ENCODE data around the gene STK16.

Gene STK16

DNA sequence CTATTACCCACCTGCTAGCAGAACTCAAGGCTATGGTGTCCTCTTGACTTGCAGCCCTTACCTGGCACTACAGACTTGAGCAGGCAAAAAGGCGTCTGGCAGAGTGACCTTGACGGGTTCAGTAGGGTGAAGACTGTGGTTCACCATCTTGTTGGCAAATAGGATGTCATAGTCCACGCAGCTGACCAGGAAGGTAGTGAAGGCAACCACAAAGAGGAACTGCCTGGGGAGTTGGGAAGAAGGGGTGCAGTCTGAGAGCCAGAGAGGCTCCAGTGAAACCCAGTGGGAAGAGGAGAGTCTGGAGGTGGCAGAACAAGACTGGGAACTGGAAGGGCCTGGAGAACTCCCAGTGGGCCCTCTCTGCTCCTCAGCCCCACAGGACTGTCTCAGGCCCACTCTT is 19.9 kb upstream of the STK16 start:
- H3K36me3 ChIP-seq (ENCODE audit: control insufficient read depth, insufficient read depth, low read length), result peaks cover 58% of the 10 kb centered on the region
- no peak overlapping the region for H3K27ac ChIP-seq (ENCODE audit: low read depth, low read length)
- H3K9me3 ChIP-seq (ENCODE audit: control insufficient read depth, insufficient read depth, low read length), result no peaks in the 10 kb centered on the region
- H3K4me3 ChIP-seq (ENCODE audit: low read depth, low read length), result no peak overlapping the region
- no peaks in the 10 kb centered on the region for H3K27me3 ChIP-seq (ENCODE audit: control insufficient read depth, insufficient read depth, low read length)
- H3K4me1 ChIP-seq (ENCODE audit: control insufficient read depth, insufficient read depth, low read length), result peaks cover 5% of the 10 kb centered on the region; the same call in 1 of the 2 replicates
- H3K9ac ChIP-seq (ENCODE audit: low read depth, low read length), result no peak overlapping the region

DNA sequence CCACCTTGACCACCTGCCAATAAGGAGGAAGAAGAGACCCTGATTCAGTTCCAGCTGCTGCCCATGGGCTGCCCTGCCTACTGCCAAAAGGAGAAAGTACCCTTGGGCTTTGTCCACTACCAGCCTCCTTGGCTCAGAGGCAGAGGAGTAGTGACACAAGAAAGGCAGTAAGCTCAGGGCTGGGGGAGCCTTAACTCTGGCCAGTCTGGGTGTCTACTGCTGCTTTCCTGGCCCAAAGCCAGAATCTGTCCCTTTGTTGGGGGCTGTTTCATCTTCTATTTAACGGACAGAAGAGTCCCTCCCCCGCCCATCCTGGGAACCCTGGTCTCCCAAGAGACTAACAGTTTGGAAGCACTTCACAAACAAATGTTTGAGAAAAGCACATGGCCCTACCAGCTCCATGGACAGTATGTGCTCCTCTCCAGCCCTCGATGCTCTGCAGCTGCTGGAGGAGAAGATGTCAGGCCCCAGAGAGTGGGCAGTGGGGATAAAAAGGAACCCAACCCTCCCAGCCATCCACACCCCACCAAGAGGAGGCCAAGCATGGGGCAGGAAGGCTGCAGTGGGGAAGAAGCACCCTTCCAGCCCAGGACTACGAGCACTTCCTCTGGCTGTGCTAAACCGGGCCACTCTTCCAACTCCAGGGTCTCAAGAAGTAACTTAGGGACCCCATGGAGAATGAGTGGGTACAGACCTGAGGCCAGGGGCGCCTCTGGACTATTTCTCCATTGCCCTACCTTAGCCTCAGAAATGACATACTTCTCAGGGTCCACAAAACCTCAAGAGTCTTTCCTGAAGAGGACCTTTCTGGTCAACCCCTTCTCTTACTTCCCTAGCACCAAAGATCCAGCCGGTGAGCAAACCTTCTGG is 17.0 kb upstream of the STK16 start:
- H3K9me3 ChIP-seq (ENCODE audit: control insufficient read depth, insufficient read depth, low read length), result no peaks in the 10 kb centered on the region
- H3K27ac ChIP-seq (ENCODE audit: low read depth, low read length), result no peak overlapping the region
- H3K36me3 ChIP-seq (ENCODE audit: control insufficient read depth, insufficient read depth, low read length), result peaks cover 51% of the 10 kb centered on the region
- H3K4me3 ChIP-seq (ENCODE audit: low read depth, low read length), result peak overlapping the region; percentile 86
- no peaks in the 10 kb centered on the region for H3K27me3 ChIP-seq (ENCODE audit: control insufficient read depth, insufficient read depth, low read length)
- no peak overlapping the region; the same call in 1 of the 2 replicates for H3K9ac ChIP-seq (ENCODE audit: low read depth, low read length)
- H3K4me1 ChIP-seq (ENCODE audit: control insufficient read depth, insufficient read depth, low read length), result peaks cover 5% of the 10 kb centered on the region; the same call in 1 of the 2 replicates

DNA sequence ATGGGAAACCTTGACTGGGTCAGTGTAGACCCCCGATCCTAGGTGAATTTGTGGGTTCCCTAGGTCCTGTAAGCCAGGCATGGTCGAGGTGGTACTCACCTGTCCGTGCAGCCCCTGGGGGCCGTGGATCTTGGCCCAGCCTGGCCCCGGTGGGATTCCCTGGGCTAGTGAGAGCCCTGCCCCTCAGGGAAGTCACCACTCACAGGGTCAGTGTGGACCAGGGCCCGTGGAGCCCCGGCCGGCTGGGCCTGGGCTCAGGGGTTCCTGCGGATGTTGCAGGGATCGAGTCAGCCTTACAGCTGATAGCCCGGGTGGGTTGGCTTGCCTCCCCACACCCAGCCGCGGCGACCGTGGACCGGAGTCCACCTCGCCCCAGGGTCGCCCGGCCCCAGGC is 16.4 kb upstream of the STK16 start:
- peak overlapping the region; percentile 88 for H3K27ac ChIP-seq (ENCODE audit: low read depth, low read length)
- H3K4me1 ChIP-seq (ENCODE audit: control insufficient read depth, insufficient read depth, low read length), result peaks cover 5% of the 10 kb centered on the region; the same call in 1 of the 2 replicates
- no peaks in the 10 kb centered on the region for H3K27me3 ChIP-seq (ENCODE audit: control insufficient read depth, insufficient read depth, low read length)
- peak overlapping the region; percentile 55 for H3K9ac ChIP-seq (ENCODE audit: low read depth, low read length)
- H3K36me3 ChIP-seq (ENCODE audit: control insufficient read depth, insufficient read depth, low read length), result peaks cover 51% of the 10 kb centered on the region
- no peaks in the 10 kb centered on the region for H3K9me3 ChIP-seq (ENCODE audit: control insufficient read depth, insufficient read depth, low read length)
- peak overlapping the region; percentile 86 for H3K4me3 ChIP-seq (ENCODE audit: low read depth, low read length)

DNA sequence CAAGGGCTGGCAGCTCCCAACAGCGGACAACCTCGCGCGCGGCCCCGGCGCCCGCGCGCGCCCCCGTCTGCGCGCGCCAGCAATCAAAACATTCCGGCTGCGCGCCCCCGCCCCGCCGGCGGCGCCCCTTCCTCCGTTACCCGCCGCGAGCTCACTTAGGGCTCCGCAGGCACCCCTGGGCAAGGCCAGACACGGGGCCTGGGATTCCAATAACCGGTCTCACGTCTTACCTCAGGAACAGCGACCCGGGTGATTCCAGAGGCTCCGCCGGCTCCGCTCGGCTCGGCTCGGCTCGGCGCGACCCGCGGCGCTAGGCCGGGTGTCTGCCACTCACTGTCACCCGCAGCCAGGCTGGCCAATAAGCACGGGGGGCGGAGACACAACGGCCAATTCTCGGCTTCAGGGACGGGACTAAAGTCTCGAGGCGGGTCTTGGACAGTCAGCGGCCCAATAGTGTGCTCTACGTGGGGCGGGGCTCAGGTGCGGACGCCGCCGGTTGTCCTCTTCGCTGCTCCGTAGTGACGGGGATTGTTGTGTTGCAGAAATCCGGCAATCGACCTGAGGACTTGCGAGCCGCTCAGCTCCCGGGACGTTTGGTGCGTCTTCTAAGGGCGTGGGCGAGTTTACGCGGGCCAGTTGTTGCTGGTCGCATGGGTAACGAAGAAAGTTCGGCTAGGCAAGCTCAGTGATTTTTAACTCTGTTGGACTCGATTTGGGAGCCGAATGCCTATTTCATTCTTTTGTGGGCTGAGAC is 15.8 kb upstream of the STK16 start, which contains the start of the genes ANKZF1 and ATG9A:
TSS of gene ANKZF1 (plus strand) at position 502 of the 754 bp plus-strand sequence. CDS start 452 bp downstream, outside the sequence.
TSS of gene ATG9A (minus strand) at position 332 of the 754 bp plus-strand sequence. CDS start 1,612 bp downstream, outside the sequence.
- Histone ChIP-seq H3K9me3 (ENCODE audit: control insufficient read depth, insufficient read depth, low read length) (no peaks in the 10 kb centered on the region), H3K9ac (ENCODE audit: low read depth, low read length) (peak within 1 kb of the TSS; percentile 77), H3K27me3 (ENCODE audit: control insufficient read depth, insufficient read depth, low read length) (no peaks in the 10 kb centered on the region), H3K4me3 (ENCODE audit: low read depth, low read length) (peak within 1 kb of the TSS; percentile 86), H3K4me1 (ENCODE audit: control insufficient read depth, insufficient read depth, low read length) (peaks cover 5% of the 10 kb centered on the region; the same call in 1 of the 2 replicates), H3K36me3 (ENCODE audit: control insufficient read depth, insufficient read depth, low read length) (peaks cover 51% of the 10 kb centered on the region), H3K27ac (ENCODE audit: low read depth, low read length) (peak within 1 kb of the TSS; percentile 88)

DNA sequence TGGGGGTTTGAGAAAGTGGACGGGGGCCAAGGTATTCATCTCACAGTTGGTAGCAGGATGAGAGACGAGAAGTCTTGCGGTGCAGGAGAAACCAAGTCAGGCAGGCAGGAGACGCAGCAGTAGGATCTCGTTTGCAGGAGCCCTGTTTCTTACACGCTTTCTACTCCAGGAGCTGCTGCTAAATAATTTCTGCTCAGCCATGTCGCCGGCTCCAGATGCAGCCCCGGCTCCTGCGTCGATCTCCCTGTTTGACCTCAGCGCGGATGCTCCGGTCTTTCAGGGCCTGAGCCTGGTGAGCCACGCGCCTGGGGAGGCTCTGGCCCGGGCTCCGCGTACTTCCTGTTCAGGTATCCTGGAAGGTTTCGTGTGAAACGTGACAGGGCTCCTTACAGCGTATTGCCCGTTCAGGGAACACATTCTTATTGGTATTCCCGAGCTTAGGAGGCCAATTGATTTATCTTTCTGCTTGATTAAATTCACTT is 15.2 kb upstream of the STK16 start:
- Histone ChIP-seq H3K27me3 (ENCODE audit: control insufficient read depth, insufficient read depth, low read length) (no peaks in the 10 kb centered on the region), H3K4me1 (ENCODE audit: control insufficient read depth, insufficient read depth, low read length) (peaks cover 5% of the 10 kb centered on the region; the same call in 1 of the 2 replicates), H3K9ac (ENCODE audit: low read depth, low read length) (peak overlapping the region; percentile 77), H3K36me3 (ENCODE audit: control insufficient read depth, insufficient read depth, low read length) (peaks cover 51% of the 10 kb centered on the region), H3K9me3 (ENCODE audit: control insufficient read depth, insufficient read depth, low read length) (no peaks in the 10 kb centered on the region), H3K4me3 (ENCODE audit: low read depth, low read length) (peak overlapping the region; percentile 86), H3K27ac (ENCODE audit: low read depth, low read length) (peak overlapping the region; percentile 88)

DNA sequence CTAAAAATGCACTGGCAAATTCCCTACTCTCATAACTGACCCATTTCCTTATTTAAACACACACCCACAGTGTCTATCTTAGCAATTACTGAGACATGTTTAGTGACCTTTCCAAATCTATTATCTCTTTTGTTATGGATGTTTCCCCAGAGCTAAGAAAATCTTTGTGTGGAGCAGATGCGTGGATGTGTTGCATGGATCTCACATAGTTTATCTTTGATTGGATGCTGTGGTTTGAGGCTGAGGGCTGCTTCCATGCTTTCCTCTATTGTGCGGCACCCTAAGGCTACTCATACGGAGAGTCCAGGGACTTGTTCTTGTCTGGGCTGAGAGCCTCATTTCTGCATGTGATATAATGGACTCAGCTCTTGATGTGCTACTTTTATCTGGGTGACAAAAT is 10.9 kb upstream of the STK16 start:
- Histone ChIP-seq H3K36me3 (ENCODE audit: control insufficient read depth, insufficient read depth, low read length) (peaks cover 69% of the 10 kb centered on the region), H3K4me1 (ENCODE audit: control insufficient read depth, insufficient read depth, low read length) (no peaks in the 10 kb centered on the region)

DNA sequence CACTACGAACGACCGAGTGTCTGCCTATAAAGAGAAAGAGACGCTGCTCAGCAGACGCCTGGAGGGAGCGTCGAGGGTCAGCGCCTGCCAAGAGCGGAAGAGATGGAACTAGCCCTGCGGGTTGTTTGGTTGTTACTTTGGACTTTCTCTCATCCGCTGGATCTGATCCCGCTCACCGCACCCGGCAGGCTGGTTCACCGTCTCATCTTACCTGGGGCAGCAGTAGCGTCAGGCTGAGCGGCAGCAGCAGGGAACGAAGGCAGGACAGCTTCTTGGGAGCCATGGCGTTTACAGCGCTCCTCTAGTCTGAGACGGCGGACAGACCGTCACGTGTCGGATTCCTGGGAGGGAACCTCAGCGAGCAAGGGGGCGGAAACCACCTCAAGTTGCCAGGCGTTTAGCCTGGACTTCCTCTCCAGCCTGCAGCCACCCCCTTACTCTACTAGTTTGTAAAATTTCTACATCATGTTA is 2.0 kb upstream of the STK16 start:
- H3K4me1 ChIP-seq (ENCODE audit: control insufficient read depth, insufficient read depth, low read length), result peaks cover 4% of the 10 kb centered on the region
- H3K9ac ChIP-seq (ENCODE audit: low read depth, low read length), result no peak overlapping the region
- peaks cover 16% of the 10 kb centered on the region for H3K36me3 ChIP-seq (ENCODE audit: control insufficient read depth, insufficient read depth, low read length)
- H3K9me3 ChIP-seq (ENCODE audit: control insufficient read depth, insufficient read depth, low read length), result no peaks in the 10 kb centered on the region
- H3K27me3 ChIP-seq (ENCODE audit: control insufficient read depth, insufficient read depth, low read length), result no peaks in the 10 kb centered on the region
- H3K27ac ChIP-seq (ENCODE audit: low read depth, low read length), result no peak overlapping the region
- no peak overlapping the region for H3K4me3 ChIP-seq (ENCODE audit: low read depth, low read length)

More for the DNA sequence above, 10.9 kb upstream of the STK16 start:
- Histone ChIP-seq H3K27me3 (ENCODE audit: control insufficient read depth, insufficient read depth, low read length) (no peaks in the 10 kb centered on the region), H3K27ac (ENCODE audit: low read depth, low read length) (no peak overlapping the region), H3K4me3 (ENCODE audit: low read depth, low read length) (no peak overlapping the region), H3K9me3 (ENCODE audit: control insufficient read depth, insufficient read depth, low read length) (no peaks in the 10 kb centered on the region), H3K9ac (ENCODE audit: low read depth, low read length) (no peak overlapping the region)

DNA sequence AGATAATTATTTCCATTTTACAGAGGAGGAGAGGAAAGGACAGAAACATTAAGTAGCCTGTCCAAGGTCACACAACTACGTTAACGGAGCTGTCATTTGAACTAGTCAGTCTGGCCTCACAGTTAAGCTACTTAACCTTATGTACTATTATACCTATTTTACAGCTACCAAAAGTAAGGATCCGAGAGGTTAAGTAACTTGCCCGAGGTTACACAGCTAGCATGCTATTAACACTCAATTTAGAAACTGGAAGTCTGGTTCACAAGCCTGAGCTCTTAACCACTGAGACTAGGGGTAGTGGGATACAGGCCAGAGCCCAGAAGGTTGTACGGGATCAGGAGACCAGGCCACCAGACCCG is 511 bp upstream of the STK16 start:
- Histone ChIP-seq H3K27ac (ENCODE audit: low read depth, low read length) (peak overlapping the region; percentile 88), H3K36me3 (ENCODE audit: control insufficient read depth, insufficient read depth, low read length) (peaks cover 23% of the 10 kb centered on the region), H3K27me3 (ENCODE audit: control insufficient read depth, insufficient read depth, low read length) (no peaks in the 10 kb centered on the region), H3K9ac (ENCODE audit: low read depth, low read length) (peak overlapping the region; percentile 48; the same call in 1 of the 2 replicates), H3K4me3 (ENCODE audit: low read depth, low read length) (peak overlapping the region; percentile 90), H3K9me3 (ENCODE audit: control insufficient read depth, insufficient read depth, low read length) (no peaks in the 10 kb centered on the region), H3K4me1 (ENCODE audit: control insufficient read depth, insufficient read depth, low read length) (peaks cover 4% of the 10 kb centered on the region)

DNA sequence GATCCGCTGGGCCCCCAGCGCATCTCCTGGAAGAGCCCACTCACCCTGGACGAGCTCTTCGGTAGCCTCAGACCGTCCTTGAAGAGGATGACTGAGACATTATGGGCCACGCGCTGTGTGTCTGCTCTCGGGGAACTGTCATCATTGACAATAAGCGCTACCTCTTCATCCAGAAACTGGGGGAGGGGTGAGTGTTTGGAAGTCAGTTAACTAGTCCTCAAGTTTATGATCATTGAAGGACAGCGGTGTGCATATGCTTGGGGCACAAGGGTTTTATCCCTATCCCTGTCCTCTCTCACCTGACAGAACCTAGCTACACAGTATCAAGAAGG is 586 bp downstream of the STK16 start:
- peaks cover 29% of the 10 kb centered on the region for H3K36me3 ChIP-seq (ENCODE audit: control insufficient read depth, insufficient read depth, low read length)
- H3K27me3 ChIP-seq (ENCODE audit: control insufficient read depth, insufficient read depth, low read length), result no peaks in the 10 kb centered on the region
- H3K27ac ChIP-seq (ENCODE audit: low read depth, low read length), result peak overlapping the region; percentile 88
- no peaks in the 10 kb centered on the region for H3K9me3 ChIP-seq (ENCODE audit: control insufficient read depth, insufficient read depth, low read length)
- peak overlapping the region; percentile 88 for H3K9ac ChIP-seq (ENCODE audit: low read depth, low read length)
- peak overlapping the region; percentile 90 for H3K4me3 ChIP-seq (ENCODE audit: low read depth, low read length)
- peaks cover 4% of the 10 kb centered on the region for H3K4me1 ChIP-seq (ENCODE audit: control insufficient read depth, insufficient read depth, low read length)

DNA sequence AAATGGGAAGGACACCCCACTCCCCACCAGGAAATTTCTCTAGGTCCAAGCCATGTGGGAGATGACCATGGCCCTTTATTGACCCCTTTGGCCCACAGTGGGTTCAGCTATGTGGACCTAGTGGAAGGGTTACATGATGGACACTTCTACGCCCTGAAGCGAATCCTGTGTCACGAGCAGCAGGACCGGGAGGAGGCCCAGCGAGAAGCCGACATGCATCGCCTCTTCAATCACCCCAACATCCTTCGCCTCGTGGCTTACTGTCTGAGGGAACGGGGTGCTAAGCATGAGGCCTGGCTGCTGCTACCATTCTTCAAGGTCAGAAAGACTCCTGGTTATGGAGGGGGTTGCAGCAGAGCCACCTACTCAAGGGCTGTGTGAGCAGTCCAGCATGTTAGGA is 1.3 kb downstream of the STK16 start:
- Histone ChIP-seq H3K9ac (ENCODE audit: low read depth, low read length) (no peak overlapping the region), H3K36me3 (ENCODE audit: control insufficient read depth, insufficient read depth, low read length) (peaks cover 29% of the 10 kb centered on the region), H3K27ac (ENCODE audit: low read depth, low read length) (no peak overlapping the region), H3K4me3 (ENCODE audit: low read depth, low read length) (no peak overlapping the region), H3K4me1 (ENCODE audit: control insufficient read depth, insufficient read depth, low read length) (peaks cover 4% of the 10 kb centered on the region), H3K9me3 (ENCODE audit: control insufficient read depth, insufficient read depth, low read length) (no peaks in the 10 kb centered on the region), H3K27me3 (ENCODE audit: control insufficient read depth, insufficient read depth, low read length) (peaks cover 5% of the 10 kb centered on the region)
